ENCODE results near the gene PTPN2. TPM values are rescaled to one million over a fixed set of nuclear protein-coding genes. Genes with fewer than 3 reads are reported as not detected.

Gene PTPN2
- total RNA-seq, 1 experiment from 2014 or later = 55.0 TPM

DNA sequence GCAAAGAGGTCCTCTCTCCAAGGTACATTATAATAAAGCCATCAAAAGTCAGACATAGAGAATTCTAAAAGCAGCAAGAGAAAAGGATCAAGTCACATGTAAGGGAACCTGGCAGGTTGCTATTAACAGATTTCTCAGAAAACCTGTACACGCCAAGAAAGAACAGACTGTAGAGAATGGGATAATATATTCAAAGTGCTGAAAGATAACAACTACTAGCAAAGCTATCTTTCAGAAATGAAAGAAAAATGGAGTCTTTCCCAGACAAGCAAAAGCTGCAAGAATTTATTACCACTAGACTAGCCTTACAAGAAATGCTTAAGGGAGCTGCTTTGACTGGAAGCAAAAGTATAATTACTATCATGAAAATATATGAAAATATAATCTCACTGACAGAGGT is 81.5 kb downstream of the PTPN2 start:
- Histone ChIP-seq H3K27me3 (replicated peaks; ENCODE audit: control insufficient read depth, insufficient read depth, low read length) (no peaks in the 10 kb centered on the region), H3K4me1 (no peaks in the 10 kb centered on the region), H3K4me3 (ENCODE audit: low read depth, low read length) (no peak overlapping the region), H3K9me3 (peaks cover 10% of the 10 kb centered on the region), H3K36me3 (ENCODE audit: control insufficient read depth, insufficient read depth, low read length) (no peaks in the 10 kb centered on the region; the same call in 1 of the 2 replicates)
- TF ChIP-seq, protein P1, sequence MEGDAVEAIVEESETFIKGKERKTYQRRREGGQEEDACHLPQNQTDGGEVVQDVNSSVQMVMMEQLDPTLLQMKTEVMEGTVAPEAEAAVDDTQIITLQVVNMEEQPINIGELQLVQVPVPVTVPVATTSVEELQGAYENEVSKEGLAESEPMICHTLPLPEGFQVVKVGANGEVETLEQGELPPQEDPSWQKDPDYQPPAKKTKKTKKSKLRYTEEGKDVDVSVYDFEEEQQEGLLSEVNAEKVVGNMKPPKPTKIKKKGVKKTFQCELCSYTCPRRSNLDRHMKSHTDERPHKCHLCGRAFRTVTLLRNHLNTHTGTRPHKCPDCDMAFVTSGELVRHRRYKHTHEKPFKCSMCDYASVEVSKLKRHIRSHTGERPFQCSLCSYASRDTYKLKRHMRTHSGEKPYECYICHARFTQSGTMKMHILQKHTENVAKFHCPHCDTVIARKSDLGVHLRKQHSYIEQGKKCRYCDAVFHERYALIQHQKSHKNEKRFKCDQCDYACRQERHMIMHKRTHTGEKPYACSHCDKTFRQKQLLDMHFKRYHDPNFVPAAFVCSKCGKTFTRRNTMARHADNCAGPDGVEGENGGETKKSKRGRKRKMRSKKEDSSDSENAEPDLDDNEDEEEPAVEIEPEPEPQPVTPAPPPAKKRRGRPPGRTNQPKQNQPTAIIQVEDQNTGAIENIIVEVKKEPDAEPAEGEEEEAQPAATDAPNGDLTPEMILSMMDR (IDR thresholded peaks at IDR 0.05; ENCODE audit: insufficient read depth in 1 of 2, low read depth in 1 of 2, low read length in 1 of 2, severe bottlenecking in 1 of 2, unreplicated experiment in 1 of 2) = no peak
- Mint-ChIP-seq H3K4me3 (ENCODE audit: unreplicated experiment) (no peak overlapping the region), H3K27ac (ENCODE audit: unreplicated experiment) (no peak overlapping the region), H3K27me3 (ENCODE audit: insufficient read depth, unreplicated experiment) (no peaks in the 10 kb centered on the region), H3K9me3 (ENCODE audit: unreplicated experiment) (no peaks in the 10 kb centered on the region), H3K36me3 (ENCODE audit: insufficient read depth, unreplicated experiment) (peaks cover 30% of the 10 kb centered on the region), H3K4me1 (ENCODE audit: low read depth, unreplicated experiment) (peaks cover 10% of the 10 kb centered on the region)
- ChIA-PET POLR2A (no interaction called here), CTCF (no interaction called here)
- intact Hi-C loops (cut with micrococcal nuclease; ENCODE audit: unreplicated experiment) = no loop called here
- no TSS peak for BruUV-seq (replicated peaks)
- no peak for DNase-seq

DNA sequence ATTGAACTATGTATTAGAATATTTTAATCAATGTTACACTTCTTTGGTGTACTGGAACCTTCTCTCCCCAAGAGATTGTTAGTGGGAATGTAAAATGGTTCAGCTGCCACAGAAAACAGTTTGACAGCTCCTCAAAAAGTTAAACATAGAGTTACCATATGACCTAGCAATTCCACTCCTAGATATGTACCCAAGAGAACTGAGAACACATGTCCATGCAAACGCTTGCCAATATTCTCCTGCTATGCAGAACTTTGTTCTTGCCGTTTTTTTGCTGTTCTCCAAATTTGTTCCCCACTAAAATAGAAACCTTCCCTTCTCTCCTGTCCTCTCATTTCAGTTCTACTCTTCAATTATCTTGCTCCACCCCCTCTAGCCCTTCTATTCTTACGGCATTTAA is 87.6 kb downstream of the PTPN2 start:
- Mint-ChIP-seq H3K27ac (ENCODE audit: unreplicated experiment) (no peak overlapping the region), H3K4me1 (ENCODE audit: low read depth, unreplicated experiment) (no peaks in the 10 kb centered on the region), H3K9me3 (ENCODE audit: unreplicated experiment) (no peaks in the 10 kb centered on the region), H3K36me3 (ENCODE audit: insufficient read depth, unreplicated experiment) (peaks cover 22% of the 10 kb centered on the region), H3K27me3 (ENCODE audit: insufficient read depth, unreplicated experiment) (no peaks in the 10 kb centered on the region), H3K4me3 (ENCODE audit: unreplicated experiment) (no peak overlapping the region)
- CTCF ChIA-PET = no interaction called here
- POLR2A ChIA-PET = interaction anchor here (0.7 kb wide), 1 partner anchor 87 kb away, joined by 3 read pairs; no protein-coding TSS in a partner anchor
- no peaks in the 10 kb centered on the region for H3K4me1 ChIP-seq
- H3K9me3 ChIP-seq = no peaks in the 10 kb centered on the region
- H3K27me3 ChIP-seq (replicated peaks; ENCODE audit: control insufficient read depth, insufficient read depth, low read length) = no peaks in the 10 kb centered on the region
- intact Hi-C loops (cut with micrococcal nuclease; ENCODE audit: unreplicated experiment) = no loop called here
- no peak for DNase-seq
- TF ChIP-seq, protein P1 (IDR thresholded peaks at IDR 0.05; ENCODE audit: insufficient read depth in 1 of 2, low read depth in 1 of 2, low read length in 1 of 2, severe bottlenecking in 1 of 2, unreplicated experiment in 1 of 2) = no peak
- no peaks in the 10 kb centered on the region; the same call in 1 of the 2 replicates for H3K36me3 ChIP-seq (ENCODE audit: control insufficient read depth, insufficient read depth, low read length)
- no TSS peak for BruUV-seq (replicated peaks)
- no peak overlapping the region for H3K4me3 ChIP-seq (ENCODE audit: low read depth, low read length)

DNA sequence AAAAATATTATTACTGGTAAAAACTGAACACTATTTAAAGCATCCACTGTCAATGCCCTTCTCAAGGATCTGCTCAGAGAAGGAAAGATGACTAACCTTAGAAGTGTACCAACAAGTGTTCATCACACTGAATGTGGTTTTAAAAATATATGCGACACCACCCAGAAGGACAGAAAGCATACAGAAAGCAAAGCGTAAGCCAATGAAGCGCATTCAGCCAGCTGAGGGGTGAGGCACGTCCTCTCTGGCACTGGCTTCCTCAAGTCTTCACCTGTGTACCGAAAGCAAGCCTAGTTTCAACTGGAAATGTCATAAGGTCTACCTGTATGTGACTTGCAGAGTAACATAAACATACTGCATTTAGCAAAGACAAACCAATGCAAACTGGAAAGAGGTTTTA is 92.4 kb downstream of the PTPN2 start:
- intact Hi-C loops (cut with micrococcal nuclease; ENCODE audit: unreplicated experiment) = no loop called here
- H3K4me3 Mint-ChIP-seq (ENCODE audit: unreplicated experiment) = no peak overlapping the region
- H3K27ac Mint-ChIP-seq (ENCODE audit: unreplicated experiment) = no peak overlapping the region
- TF ChIP-seq, protein P1 (IDR thresholded peaks at IDR 0.05; ENCODE audit: insufficient read depth in 1 of 2, low read depth in 1 of 2, low read length in 1 of 2, severe bottlenecking in 1 of 2, unreplicated experiment in 1 of 2) = no peak
- no peaks in the 10 kb centered on the region for H3K27me3 Mint-ChIP-seq (ENCODE audit: insufficient read depth, unreplicated experiment)
- no peaks in the 10 kb centered on the region for H3K4me1 Mint-ChIP-seq (ENCODE audit: low read depth, unreplicated experiment)
- ChIA-PET POLR2A (no interaction called here), CTCF (no interaction called here)
- no peaks in the 10 kb centered on the region for H3K27me3 ChIP-seq (replicated peaks; ENCODE audit: control insufficient read depth, insufficient read depth, low read length)
- no peaks in the 10 kb centered on the region for H3K9me3 Mint-ChIP-seq (ENCODE audit: unreplicated experiment)
- no peaks in the 10 kb centered on the region for H3K36me3 ChIP-seq (ENCODE audit: control insufficient read depth, insufficient read depth, low read length)
- H3K36me3 Mint-ChIP-seq (ENCODE audit: insufficient read depth, unreplicated experiment) = peaks cover 10% of the 10 kb centered on the region
- no TSS peak for BruUV-seq (replicated peaks)
- no peaks in the 10 kb centered on the region for H3K9me3 ChIP-seq
- H3K4me1 ChIP-seq = no peaks in the 10 kb centered on the region
- no peak overlapping the region for H3K4me3 ChIP-seq (ENCODE audit: low read depth, low read length)
- no peak for DNase-seq
